Pancreas (tissue), 10 donors: Measurements from ENCODE around the gene PLA2G4E. TPM values are rescaled to one million over a fixed set of nuclear protein-coding genes. Genes with fewer than 3 reads are reported as not detected.

Experiments used
- ATAC-seq, 4 donors: fragments of 200-7000 bp; cut with Tn5 transposase; one replicate each; pipeline versions ENCODE4 v1.8.0 to v1.9.1; 2020; ENCODE audit warnings: mild to moderate bottlenecking in 4 of 4, moderate library complexity in 4 of 4
- DNase-seq, 6 donors: peaks; one replicate each; pipeline ENCODE4 v3.0.0-alpha.2; 2020
- FAIRE-seq: peaks from 2 replicates; lab custom pipeline; 2012; peaks lifted over from hg19 to GRCh38; lab: Jason Lieb, UNC
- H3K27ac ChIP-seq, 4 donors: fragments of 200-600 bp; sonication (generic); 1 replicate in 3 of 4; 2 replicates in 1 of 4; pipeline versions ENCODE4 v1.5.0 to v1.8.0; 2020
- H3K27me3 ChIP-seq, 4 donors: fragments of 200-600 bp; one replicate each; pipeline ENCODE4 v1.8.0; 2021
- H3K36me3 ChIP-seq, 3 donors: fragments of 200-600 bp; sonication (generic) in 1 of 3; one replicate each; pipeline versions ENCODE4 v1.5.0 to v1.8.0; 2020 to 2021
- H3K4me1 ChIP-seq, 3 donors: fragments of 200-600 bp; one replicate each; pipeline ENCODE4 v1.8.0; 2021
- H3K4me3 ChIP-seq, 4 donors: fragments of 200-600 bp; sonication (generic) in 2 of 4; one replicate each; pipeline versions ENCODE4 v1.5.0 to v1.8.0; 2020 to 2021
- H3K9me3 ChIP-seq, 4 donors: fragments of 200-600 bp; one replicate each; pipeline ENCODE4 v1.8.0; 2021
- WGBS, 2 donors: extraction: QIAGEN DNeasy Blood & Tissue Kit; methylation state at CpG; one replicate each; pipeline ENCODE4 v1.1.7; 2013; 5-methylcytosine and 5-hydroxymethylcytosine counted together
- intact Hi-C, 3 donors: fragments of 100-400 bp; cut with DNase I; formaldehyde crosslinking; loops; one replicate each; pipeline versions ENCODE4 v1.11.1 to v1.14.2; 2022
- polyA plus RNA-seq, 2 donors: library from polyadenylated mRNA; stranded (reverse); fragments of 200-250 nt; gene quantifications; one replicate each; pipeline ENCODE4 v1.2.3, GENCODE V29; 2013
- total RNA-seq, 6 donors: library from RNA; stranded (reverse); fragmentation: NEBNext Ultra II Directional in 4 of 6; extraction: Animal tissue kit (Norgen Biotek cat#: 25700) in 4 of 6; gene quantifications; one replicate each; pipeline versions ENCODE4 v1.2.1 to v1.2.4, GENCODE V29; 2021 to 2023
- TF ChIP-seq, protein P1 (sequence below), 4 donors: fragments of 200-600 bp; sonication (generic) in 3 of 4; IDR thresholded peaks; one replicate each; pipeline versions ENCODE4 v1.5.0 to v1.8.0; 2021; ENCODE audit warnings: antibody characterized with exemption in 4 of 4
- donor health status: healthy with polysubstance abuse.
- donor health status: DM: no; HTN: no; CAD: no; lungs with moderate emphysema.
- donor health status: DM: no; HTN: no; CAD: no.
- donor health status: control.
- donor health status: control.
- donor health status: Bipolar disorder and iron deficiency.
- donor health status: DM: yes; HTN: yes; CAD: no.
- donor health status: DM: no; HTN: no; CAD: no.
- donor health status: DM: no; HTN: no; CAD: no.
- donor health status: DM: yes; HTN: yes; CAD: no.

The PLA2G4E gene
- total and polyA plus RNA-seq, 8 donors: 0.05 to 0.06 TPM; not detected in 6

DNA sequence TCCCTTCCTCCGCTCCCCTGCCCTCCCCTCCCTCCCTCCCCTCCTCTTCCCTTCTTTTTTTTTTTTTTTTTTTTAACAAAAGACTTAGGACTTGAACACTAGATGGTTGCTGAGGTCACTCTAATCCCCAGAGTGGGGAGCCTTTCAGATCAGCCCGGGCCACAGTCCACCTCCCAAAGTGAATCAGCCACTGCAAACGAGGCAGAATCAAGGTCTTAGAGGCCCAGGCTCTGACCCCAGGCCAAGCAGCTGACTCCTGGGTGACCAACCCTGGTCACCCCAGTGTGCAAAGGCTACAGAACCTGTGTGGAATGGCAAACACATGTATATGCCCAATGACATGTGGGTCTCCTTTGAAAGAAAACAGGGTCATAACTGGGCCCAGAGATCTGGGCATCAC lies 30.2 kb downstream of the PLA2G4E start:
- ATAC-seq (no peak), FAIRE-seq (no peak), DNase-seq (peak in 1 of 6 donors; percentile 35)
- no peaks in the 10 kb centered on the region for H3K27me3 ChIP-seq
- no peaks in the 10 kb centered on the region for H3K4me1 ChIP-seq
- H3K4me3 ChIP-seq: no peak overlapping the region
- H3K9me3 ChIP-seq: no peaks in the 10 kb centered on the region
- H3K27ac ChIP-seq: no peak overlapping the region
- 62 to 76% methylated on average over 3 of the region's 3 CpGs for WGBS, 2 donors
- intact Hi-C loops: loop anchor here in 1 of 3 donors (5.0 to 10.0 kb wide), 2 partner anchors 67 to 144 kb away; no protein-coding TSS in a partner anchor
- TF ChIP-seq, protein P1, sequence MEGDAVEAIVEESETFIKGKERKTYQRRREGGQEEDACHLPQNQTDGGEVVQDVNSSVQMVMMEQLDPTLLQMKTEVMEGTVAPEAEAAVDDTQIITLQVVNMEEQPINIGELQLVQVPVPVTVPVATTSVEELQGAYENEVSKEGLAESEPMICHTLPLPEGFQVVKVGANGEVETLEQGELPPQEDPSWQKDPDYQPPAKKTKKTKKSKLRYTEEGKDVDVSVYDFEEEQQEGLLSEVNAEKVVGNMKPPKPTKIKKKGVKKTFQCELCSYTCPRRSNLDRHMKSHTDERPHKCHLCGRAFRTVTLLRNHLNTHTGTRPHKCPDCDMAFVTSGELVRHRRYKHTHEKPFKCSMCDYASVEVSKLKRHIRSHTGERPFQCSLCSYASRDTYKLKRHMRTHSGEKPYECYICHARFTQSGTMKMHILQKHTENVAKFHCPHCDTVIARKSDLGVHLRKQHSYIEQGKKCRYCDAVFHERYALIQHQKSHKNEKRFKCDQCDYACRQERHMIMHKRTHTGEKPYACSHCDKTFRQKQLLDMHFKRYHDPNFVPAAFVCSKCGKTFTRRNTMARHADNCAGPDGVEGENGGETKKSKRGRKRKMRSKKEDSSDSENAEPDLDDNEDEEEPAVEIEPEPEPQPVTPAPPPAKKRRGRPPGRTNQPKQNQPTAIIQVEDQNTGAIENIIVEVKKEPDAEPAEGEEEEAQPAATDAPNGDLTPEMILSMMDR (IDR thresholded peaks at IDR 0.05): no peak
- no peaks in the 10 kb centered on the region for H3K36me3 ChIP-seq

DNA sequence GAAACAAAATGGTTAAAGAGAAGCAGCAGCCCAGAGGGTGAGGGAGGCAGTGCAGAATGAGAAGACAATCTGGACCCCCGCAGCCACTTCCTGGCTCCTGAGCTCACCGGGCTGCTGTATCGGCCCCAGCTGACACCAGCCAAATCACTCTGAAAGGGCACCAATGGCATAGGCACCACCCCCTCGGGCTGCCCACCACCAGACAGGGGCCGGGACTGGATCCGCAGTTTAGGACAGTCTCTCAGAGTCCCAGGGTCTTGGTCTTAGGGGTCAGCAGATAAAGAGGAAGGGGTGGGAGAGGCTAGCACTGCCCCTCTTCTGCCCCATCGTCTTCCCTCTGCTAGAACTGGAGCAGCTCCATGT lies 30.6 kb downstream of the PLA2G4E start:
- DNase-seq (peak in 1 of 6 donors; percentile 54), FAIRE-seq (no peak), ATAC-seq (no peak)
- Histone ChIP-seq H3K27me3 (no peaks in the 10 kb centered on the region), H3K4me3 (no peak overlapping the region), H3K27ac (no peak overlapping the region), H3K4me1 (no peaks in the 10 kb centered on the region), H3K36me3 (no peaks in the 10 kb centered on the region), H3K9me3 (no peaks in the 10 kb centered on the region)
- 57 to 67% methylated on average over 7 of the region's 7 CpGs for WGBS, 2 donors
- TF ChIP-seq, protein P1 (IDR thresholded peaks at IDR 0.05): no peak
- intact Hi-C loops: loop anchor here in 1 of 3 donors (5.0 to 10.0 kb wide), 2 partner anchors 67 to 145 kb away; no protein-coding TSS in a partner anchor

DNA sequence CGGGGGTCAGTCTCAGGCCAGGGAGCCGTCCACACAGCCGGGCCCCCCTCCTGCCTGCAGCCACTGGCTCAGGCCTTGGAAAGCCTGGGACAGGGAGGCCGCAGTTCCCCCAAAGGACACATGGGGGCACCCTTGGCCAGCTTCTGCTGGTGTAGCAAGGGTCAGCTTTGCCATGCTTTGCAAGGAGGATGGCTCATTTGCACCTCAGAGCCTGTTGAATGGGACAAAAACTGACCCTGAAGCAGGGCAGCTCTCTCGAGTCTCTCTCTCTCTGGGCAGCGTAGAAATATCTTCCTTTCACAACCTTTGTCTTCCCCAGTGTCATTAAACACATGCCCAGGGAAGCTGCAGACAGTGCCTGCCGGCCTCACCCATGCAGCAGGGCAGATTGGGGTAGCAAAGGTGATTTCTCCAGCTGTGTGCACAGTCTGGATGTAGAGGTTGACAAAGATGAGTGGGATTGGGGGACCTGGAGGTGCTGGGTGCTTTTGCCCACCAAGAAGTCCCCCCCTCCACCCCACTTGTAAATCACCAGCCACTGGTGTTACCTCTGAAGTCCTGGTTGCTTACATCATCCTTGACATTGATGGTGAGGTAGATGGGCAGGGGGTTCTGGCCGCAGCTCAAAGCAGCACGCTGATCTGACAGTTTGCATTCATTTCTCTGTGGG lies 31.1 kb downstream of the PLA2G4E start:
- ATAC-seq: peak; percentile 96 to 99 (median 98)

DNA sequence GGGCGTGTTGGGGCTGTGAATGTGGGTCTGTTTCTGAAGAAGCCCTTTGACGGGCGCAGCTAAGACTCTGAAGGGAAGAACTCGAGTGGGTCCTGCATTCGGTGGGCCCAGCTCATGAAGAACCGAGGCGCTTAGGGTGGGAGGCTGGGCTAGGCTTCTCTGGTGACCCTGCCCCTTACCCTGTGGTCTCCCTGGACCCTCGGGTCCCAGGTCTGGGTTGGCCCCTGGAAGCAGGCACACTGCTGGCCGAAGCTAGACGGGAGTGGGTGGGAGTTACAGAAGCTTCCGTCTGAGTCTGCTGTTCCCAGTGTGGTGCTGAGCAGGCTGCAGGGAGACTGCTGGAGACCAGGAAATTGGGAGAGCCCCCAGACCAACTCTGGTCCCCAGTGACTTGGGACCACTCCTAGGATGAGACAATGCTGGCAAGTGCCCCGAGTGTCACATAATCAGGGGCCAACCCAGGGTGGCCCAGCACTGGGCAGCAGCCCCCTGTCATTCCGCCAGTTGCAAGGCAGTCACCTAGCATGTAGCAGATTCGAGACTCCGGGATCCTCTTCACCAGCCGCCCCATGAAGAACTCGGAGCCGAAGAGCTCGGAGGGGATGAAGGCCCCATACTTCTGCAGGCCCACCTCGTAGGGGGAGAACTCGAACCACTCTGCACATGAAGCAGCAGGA lies 31.8 kb downstream of the PLA2G4E start:
- TF ChIP-seq, protein P1 (IDR thresholded peaks at IDR 0.05): no peak
- Histone ChIP-seq H3K4me1 (no peaks in the 10 kb centered on the region), H3K36me3 (no peaks in the 10 kb centered on the region), H3K4me3 (no peak overlapping the region), H3K9me3 (no peaks in the 10 kb centered on the region), H3K27ac (no peak overlapping the region), H3K27me3 (no peaks in the 10 kb centered on the region)
- intact Hi-C loops: loop anchor here in 1 of 3 donors (5.0 to 10.0 kb wide), 2 partner anchors 68 to 146 kb away; no protein-coding TSS in a partner anchor
- WGBS, 2 donors: 62 to 68% methylated on average over 21 of the region's 21 CpGs
- FAIRE-seq (no peak), DNase-seq (no peak), ATAC-seq (peak in 2 of 4 donors; percentile 7)

More for the DNA sequence above, 31.1 kb downstream of the PLA2G4E start:
- Histone ChIP-seq H3K9me3 (no peaks in the 10 kb centered on the region), H3K4me1 (no peaks in the 10 kb centered on the region), H3K27ac (no peak overlapping the region), H3K27me3 (no peaks in the 10 kb centered on the region), H3K4me3 (no peak overlapping the region), H3K36me3 (no peaks in the 10 kb centered on the region)
- DNase-seq (peak; percentile 76 to 98 (median 92)), FAIRE-seq (no peak)
- 15 to 17% methylated on average over 9 of the region's 9 CpGs for WGBS, 2 donors
- TF ChIP-seq, protein P1 (IDR thresholded peaks at IDR 0.05): peak; percentile 94 to 99 (median 98)
- intact Hi-C loops: loop anchor here in 2 of 3 donors (5.0 to 10.0 kb wide), 2 partner anchors 68 to 145 kb away; no protein-coding TSS in a partner anchor
